DOHH2 (cell line): Measurements from ENCODE around the gene CCR4.

Source experiments
- H3F3A ChIP-seq: fragments of 200-600 bp; sonication (generic), shearing (Covaris generic); 2 replicates; pipeline ENCODE4 v1.6.0; 2016; ENCODE audit warnings: antibody characterized with exemption, mild to moderate bottlenecking; ENCODE audit not compliant: control insufficient read depth, insufficient read depth
- H3K27ac ChIP-seq: fragments of 200-600 bp; sonication (generic); 2 replicates; pipeline ENCODE4 v1.5.1; 2014; ENCODE audit warnings: low read depth, mild to moderate bottlenecking, low read length, moderate library complexity
- H3K27me3 ChIP-seq: fragments of 200-600 bp; sonication (generic); 2 replicates; pipeline ENCODE4 v1.6.1; 2014; ENCODE audit warnings: mild to moderate bottlenecking, low read length, mixed read lengths; ENCODE audit not compliant: control insufficient read depth
- H3K36me3 ChIP-seq: fragments of 200-600 bp; sonication (generic); 2 replicates; pipeline ENCODE4 v1.6.1; 2014; ENCODE audit warnings: mild to moderate bottlenecking, low read length, moderate library complexity, mixed read lengths; ENCODE audit not compliant: control insufficient read depth
- H3K4me1 ChIP-seq: fragments of 200-600 bp; sonication (generic); 2 replicates; pipeline ENCODE4 v1.6.1; 2014; ENCODE audit warnings: mild to moderate bottlenecking, low read length, mixed read lengths; ENCODE audit not compliant: control insufficient read depth
- H3K4me2 ChIP-seq: fragments of 200-600 bp; sonication (generic); 2 replicates; pipeline ENCODE4 v1.6.0; 2014; ENCODE audit warnings: mild to moderate bottlenecking, low read length, moderate library complexity
- H3K4me3 ChIP-seq: fragments of 200-600 bp; sonication (generic); 2 replicates; pipeline ENCODE4 v1.5.1; 2014; ENCODE audit warnings: mild to moderate bottlenecking, low read length, mixed read lengths
- H3K79me2 ChIP-seq: fragments of 200-600 bp; sonication (generic); 2 replicates; pipeline ENCODE4 v1.6.1; 2014; ENCODE audit warnings: mild to moderate bottlenecking, low read length, mixed read lengths; ENCODE audit not compliant: control insufficient read depth
- H3K9me2 ChIP-seq: fragments of 200-600 bp; sonication (generic); replicated peaks from 2 replicates; pipeline ENCODE4 v1.6.1; 2014; ENCODE audit warnings: mild to moderate bottlenecking, low read length, mixed read lengths; ENCODE audit not compliant: control insufficient read depth
- H3K9me3 ChIP-seq: fragments of 200-600 bp; sonication (generic); 2 replicates; pipeline ENCODE4 v1.6.1; 2014; ENCODE audit warnings: antibody characterized with exemption, low read length, mixed read lengths; ENCODE audit not compliant: control insufficient read depth, insufficient read depth
- H4K20me1 ChIP-seq: fragments of 200-600 bp; sonication (generic); 2 replicates; pipeline ENCODE4 v1.6.0; 2014; ENCODE audit warnings: low read depth, mild to moderate bottlenecking, antibody characterized with exemption, low read length, moderate library complexity; ENCODE audit not compliant: control insufficient read depth, insufficient read depth
- CTCF ChIP-seq: fragments of 200-600 bp; sonication (generic); IDR thresholded peaks from one replicate; pipeline ENCODE4 v1.5.1; 2014; ENCODE audit warnings: antibody characterized with exemption, mild to moderate bottlenecking, low read depth, low read length; ENCODE audit not compliant: poor library complexity, severe bottlenecking
- EZH2phosphoT487 ChIP-seq: fragments of 200-600 bp; sonication (generic); IDR thresholded peaks from 2 replicates; pipeline ENCODE4 v1.6.1; 2017; ENCODE audit warnings: borderline replicate concordance, mild to moderate bottlenecking, antibody characterized with exemption, low read length, moderate library complexity, mixed read lengths

Gene CCR4

GRCh38 chr3:33004205-33004604 is 52.8 kb downstream of the CCR4 start:
- H3F3A ChIP-seq = no peaks in the 10 kb centered on the region
- no peak overlapping the region for H3K4me3 ChIP-seq
- no peaks in the 10 kb centered on the region for H3K79me2 ChIP-seq
- H3K4me1 ChIP-seq = peaks cover 20% of the 10 kb centered on the region
- H3K27ac ChIP-seq = no peak overlapping the region
- H3K9me3 ChIP-seq = no peaks in the 10 kb centered on the region
- H3K27me3 ChIP-seq = no peaks in the 10 kb centered on the region
- no peaks in the 10 kb centered on the region for H4K20me1 ChIP-seq
- no peaks in the 10 kb centered on the region for H3K36me3 ChIP-seq
- no peak for TF ChIP-seq CTCF
- TF ChIP-seq EZH2phosphoT487 = no peak
- no peak overlapping the region for H3K4me2 ChIP-seq
- H3K9me2 ChIP-seq = no peaks in the 10 kb centered on the region

- Histone ChIP-seq H3K4me3 (no peak overlapping the region), H3K4me2 (no peak overlapping the region), H3K27ac (no peak overlapping the region), H3K9me2 (no peaks in the 10 kb centered on the region), H3K27me3 (no peaks in the 10 kb centered on the region), H3K79me2 (no peaks in the 10 kb centered on the region), H3K4me1 (peaks cover 20% of the 10 kb centered on the region), H3F3A (no peaks in the 10 kb centered on the region), H3K36me3 (no peaks in the 10 kb centered on the region), H4K20me1 (no peaks in the 10 kb centered on the region), H3K9me3 (no peaks in the 10 kb centered on the region)
- TF ChIP-seq CTCF (no peak), EZH2phosphoT487 (no peak)
Observed at GRCh38 chr3:33004961-33005360, 53.5 kb downstream of the CCR4 start.
